H1 (cell line): ENCODE data around the gene DNAJC27. TPM values are rescaled to one million over a fixed set of nuclear protein-coding genes. Genes with fewer than 3 reads are reported as not detected.

ENCODE experiments used
- CTCF ChIA-PET: fragments of 300-600 bp; sonication (Branson Sonifier 250); formaldehyde crosslinking; loops from one replicate; lab custom pipeline; 2021; ENCODE audit not compliant: partially characterized antibody; lab: Charles Lee
- POLR2A ChIA-PET: fragments of 300-600 bp; sonication (Branson Sonifier 250); formaldehyde crosslinking; loops from one replicate; lab custom pipeline; 2021; ENCODE audit warnings: inconsistent platforms; ENCODE audit not compliant: partially characterized antibody; lab: Charles Lee
- DNase-seq, 2 experiments: peaks; one replicate each; pipeline versions ENCODE4 v3.0.0 to v3.0.0-alpha.2; 2010 to 2022; ENCODE audit warnings: low spot score in 2 of 2, low read depth in 1 of 2, mixed read lengths in 1 of 2
- FAIRE-seq: peaks from 2 replicates; lab custom pipeline; 2011; peaks lifted over from hg19 to GRCh38; lab: Jason Lieb, UNC
- H2AFZ ChIP-seq: 2 replicates; pipeline ENCODE4 v1.8.1; 2012; ENCODE audit warnings: low read length, inconsistent platforms
- H2AK5ac ChIP-seq: 2 replicates; pipeline ENCODE4 v1.6.1; 2013; ENCODE audit warnings: low read depth, low read length
- H2BK120ac ChIP-seq: replicated peaks from 2 replicates; pipeline ENCODE3; 2013; ENCODE audit warnings: low read depth, low read length, inconsistent platforms
- H2BK12ac ChIP-seq: 2 replicates; pipeline ENCODE4 v1.6.1; 2013; ENCODE audit warnings: low read depth, low read length
- H2BK15ac ChIP-seq: 2 replicates; pipeline ENCODE4 v1.6.1; 2013; ENCODE audit warnings: low read length
- H2BK20ac ChIP-seq: 2 replicates; pipeline ENCODE4 v1.6.1; 2013; ENCODE audit warnings: low read length
- H2BK5ac ChIP-seq: 2 replicates; pipeline ENCODE4 v1.6.1; 2013; ENCODE audit warnings: low read depth, low read length
- H3K14ac ChIP-seq: 2 replicates; pipeline ENCODE4 v1.6.1; 2013; ENCODE audit warnings: inconsistent platforms; ENCODE audit not compliant: insufficient read length
- H3K18ac ChIP-seq: 2 replicates; pipeline ENCODE4 v1.6.1; 2013; ENCODE audit warnings: low read length; ENCODE audit errors: extremely low read depth
- H3K23ac ChIP-seq: 2 replicates; pipeline ENCODE4 v1.6.1; 2013; ENCODE audit warnings: inconsistent platforms; ENCODE audit not compliant: insufficient read length
- H3K23me2 ChIP-seq: 2 replicates; pipeline ENCODE4 v1.6.1; 2013; ENCODE audit warnings: low read depth, low read length
- H3K27ac ChIP-seq: 2 replicates; pipeline ENCODE4 v1.6.1; 2011; ENCODE audit warnings: low read depth, low read length, inconsistent platforms
- H3K27me3 ChIP-seq, 4 experiments: replicated peaks in 1 of 4; 1 replicate in 1 of 4; 2 replicates in 3 of 4; pipeline versions ENCODE4 v1.6.1 to v1.8.1; 2011 to 2013; ENCODE audit warnings: low read length in 3 of 4, mild to moderate bottlenecking in 3 of 4, inconsistent platforms in 2 of 4, mixed read lengths in 2 of 4, moderate library complexity in 1 of 4; ENCODE audit not compliant: control insufficient read depth in 3 of 4, insufficient read depth in 3 of 4; ENCODE audit errors: extremely low read depth in 1 of 4
- H3K36me3 ChIP-seq, 4 experiments: 2 replicates each; pipeline versions ENCODE4 v1.6.1 to v1.8.1; 2011 to 2013; ENCODE audit warnings: mild to moderate bottlenecking in 4 of 4, low read length in 3 of 4, moderate library complexity in 2 of 4, control low read depth in 1 of 4, inconsistent platforms in 1 of 4; ENCODE audit not compliant: insufficient read depth in 4 of 4, control insufficient read depth in 2 of 4
- H3K4ac ChIP-seq: replicated peaks from 2 replicates; pipeline ENCODE3; 2013; ENCODE audit warnings: low read length, low read depth, mixed read lengths, inconsistent platforms; ENCODE audit not compliant: insufficient read length
- H3K4me1 ChIP-seq, 4 experiments: replicated peaks in 1 of 4; 1 replicate in 1 of 4; 2 replicates in 3 of 4; pipeline versions ENCODE4 v1.6.1 to v1.8.1; 2011 to 2013; ENCODE audit warnings: low read length in 3 of 4, inconsistent platforms in 2 of 4, mixed read lengths in 1 of 4; ENCODE audit not compliant: insufficient read depth in 4 of 4, control insufficient read depth in 3 of 4
- H3K4me2 ChIP-seq, 2 experiments: 2 replicates each; pipeline versions ENCODE4 v1.6.1 to v1.8.1; 2011 to 2013; ENCODE audit warnings: low read depth in 2 of 2, low read length in 2 of 2, control low read depth in 1 of 2, inconsistent platforms in 1 of 2, mild to moderate bottlenecking in 1 of 2; ENCODE audit not compliant: insufficient read depth in 1 of 2
- H3K4me3 ChIP-seq, 4 experiments: fragments of 200-600, 300-600 bp in 1 of 4; sonication (generic), shearing (Covaris generic), sonication (Bioruptor Twin) in 1 of 4; 2 replicates each; pipeline versions ENCODE4 v1.5.1 to v1.8.1; 2011 to 2016; ENCODE audit warnings: low read length in 4 of 4, low read depth in 3 of 4, control low read depth in 2 of 4, inconsistent platforms in 2 of 4, mild to moderate bottlenecking in 2 of 4, mixed read lengths in 1 of 4, moderate library complexity in 1 of 4; ENCODE audit not compliant: insufficient read depth in 2 of 4; ENCODE audit errors: extremely low read depth in 1 of 4
- H3K56ac ChIP-seq: replicated peaks from 2 replicates; pipeline ENCODE3; 2013; ENCODE audit warnings: low read depth, mild to moderate bottlenecking, mixed read lengths, low read length, inconsistent platforms; ENCODE audit not compliant: insufficient read length
- H3K79me1 ChIP-seq: 2 replicates; pipeline ENCODE4 v1.6.1; 2013; ENCODE audit warnings: low read depth, low read length, control low read depth
- H3K79me2 ChIP-seq, 2 experiments: 2 replicates each; pipeline versions ENCODE4 v1.6.1 to v1.8.1; 2012 to 2013; ENCODE audit warnings: low read length in 2 of 2, mild to moderate bottlenecking in 2 of 2, inconsistent platforms in 1 of 2; ENCODE audit not compliant: insufficient read depth in 2 of 2, control insufficient read depth in 1 of 2
- H3K9ac ChIP-seq, 4 experiments: replicated peaks in 1 of 4; 1 replicate in 1 of 4; 2 replicates in 3 of 4; pipeline versions ENCODE4 v1.6.1 to v1.8.1; 2011 to 2013; ENCODE audit warnings: low read depth in 3 of 4, low read length in 3 of 4, control low read depth in 2 of 4, mild to moderate bottlenecking in 2 of 4, moderate library complexity in 2 of 4, inconsistent platforms in 1 of 4; ENCODE audit errors: extremely low read depth in 1 of 4
- H3K9me3 ChIP-seq, 2 experiments: 2 replicates each; pipeline versions ENCODE4 v1.6.1 to v1.8.1; 2012 to 2013; ENCODE audit warnings: mild to moderate bottlenecking in 2 of 2, moderate library complexity in 2 of 2, control low read depth in 1 of 2, inconsistent platforms in 1 of 2, low read depth in 1 of 2, low read length in 1 of 2, mixed read lengths in 1 of 2; ENCODE audit not compliant: insufficient read depth in 2 of 2
- H4K20me1 ChIP-seq, 2 experiments: replicated peaks in 1 of 2; 2 replicates each; pipeline versions ENCODE3 to v1.8.1; 2011 to 2013; ENCODE audit warnings: inconsistent platforms in 2 of 2, low read length in 2 of 2, mild to moderate bottlenecking in 1 of 2; ENCODE audit not compliant: insufficient read depth in 2 of 2, control insufficient read depth in 1 of 2
- H4K5ac ChIP-seq: 2 replicates; pipeline ENCODE4 v1.6.1; 2013; ENCODE audit warnings: low read length, low read depth, mixed read lengths, inconsistent platforms; ENCODE audit not compliant: insufficient read length
- H4K8ac ChIP-seq: 2 replicates; pipeline ENCODE4 v1.8.0; 2013; ENCODE audit warnings: mild to moderate bottlenecking, moderate library complexity, low read length, inconsistent platforms; ENCODE audit not compliant: insufficient read depth; ENCODE audit errors: extremely low read depth
- H4K91ac ChIP-seq: replicated peaks from 2 replicates; pipeline ENCODE3; 2013; ENCODE audit warnings: low read length, mixed read lengths, inconsistent platforms; ENCODE audit not compliant: insufficient read length
- WGBS, 2 experiments: shearing (Covaris generic) in 1 of 2; methylation state at CpG; one replicate each; pipeline versions ENCODE4 v1.1.6 to v1.1.7; 2013 to 2015; ENCODE audit warnings: low lambda C conversion rate in 2 of 2, mixed read lengths in 2 of 2, inconsistent platforms in 1 of 2, low coverage in 1 of 2, missing lambda C conversion rate in 1 of 2; ENCODE audit not compliant: insufficient replicate concordance in 2 of 2, insufficient coverage in 1 of 2, insufficient read length in 1 of 2; ENCODE audit errors: extremely low coverage in 1 of 2, missing lambda C conversion rate in 1 of 2; 5-methylcytosine and 5-hydroxymethylcytosine counted together
- polyA plus RNA-seq, 7 experiments: library from polyadenylated mRNA; depleted of rRNA in 3 of 7; stranded (reverse) in 5 of 7; unstranded in 2 of 7; fragments of >200 nt in 5 of 7; fragments of 200-250 nt in 2 of 7; gene quantifications; 1 replicate in 5 of 7; 2 replicates in 1 of 7; 4 replicates in 1 of 7; pipeline versions ENCODE4 v1.2.1 to v1.2.3, GENCODE V29; 2011 to 2013; ENCODE audit warnings: missing spikeins in 2 of 7, mixed read lengths in 2 of 7
- total RNA-seq: library from RNA; stranded (reverse); fragmentation: NEBNext Ultra II Directional; extraction: Animal tissue kit (Norgen Biotek cat#: 25700); gene quantifications from 2 replicates; pipeline ENCODE4 v1.2.1, GENCODE V29; 2021
- TF ChIP-seq, protein P1 (sequence below): IDR thresholded peaks from 2 replicates; pipeline ENCODE4 v1.6.1; 2012; ENCODE audit warnings: low read length, inconsistent platforms

DNAJC27 gene
- total and polyA plus RNA-seq, 2 of the 8 experiments (the other 6 are each of a cell fraction or from before 2014, with no cell fraction given), result 1.4 to 4.5 TPM

DNA sequence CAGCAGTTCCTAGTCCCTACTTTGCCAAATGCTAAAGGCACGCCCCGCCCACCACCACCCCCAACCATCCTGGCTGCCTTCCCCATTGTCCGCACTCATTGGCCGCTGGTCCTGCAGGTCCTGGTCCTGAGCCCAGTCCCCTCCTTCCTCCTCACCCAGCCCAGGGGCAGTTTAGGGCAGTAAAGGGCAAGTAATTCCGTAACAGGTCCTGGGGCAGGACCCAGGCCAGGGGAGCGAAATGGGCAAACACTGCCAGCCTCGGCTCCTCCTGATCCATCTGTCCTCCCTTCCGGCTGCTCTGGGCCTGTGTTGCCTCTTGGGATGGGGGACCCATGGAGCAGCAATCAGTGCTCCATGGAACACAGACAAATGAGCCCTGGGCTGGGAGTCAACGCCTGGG is 57.8 kb downstream of the DNAJC27 start:
- no peak overlapping the region for H2BK12ac ChIP-seq
- 82% methylated on average over 6 of the region's 9 CpGs; no CpG with 5 or more reads in 1 of the 2 experiments for WGBS, 2 experiments
- H3K4me3 ChIP-seq, result no peak overlapping the region
- peaks cover 0 to 3% of the 10 kb centered on the region in 2 experiments; a peak in 1 of 4 replicates for H3K9me3 ChIP-seq
- H4K5ac ChIP-seq, result no peak overlapping the region
- no peaks in the 10 kb centered on the region for H3K23me2 ChIP-seq
- no peak overlapping the region for H2AFZ ChIP-seq
- no peak overlapping the region for H3K18ac ChIP-seq
- no peak overlapping the region for H3K4ac ChIP-seq
- H2BK5ac ChIP-seq, result no peak overlapping the region
- DNase-seq (no peak), FAIRE-seq (no peak)
- peaks cover 2 to 21% of the 10 kb centered on the region in 2 experiments for H4K20me1 ChIP-seq
- ChIA-PET POLR2A (no interaction called here), CTCF (interaction anchor here (0.6 to 1.3 kb wide), 2 partner anchors 216 to 798 kb away, joined by 3 read pairs; no protein-coding TSS in a partner anchor)
- H4K91ac ChIP-seq, result no peak overlapping the region
- no peak overlapping the region for H3K4me2 ChIP-seq
- H3K4me1 ChIP-seq, result peaks cover 0 to 10% (median 0%) of the 10 kb centered on the region in 4 experiments; a peak in 4 of 7 replicates
- no peak overlapping the region for H2BK20ac ChIP-seq
- no peak overlapping the region for H3K14ac ChIP-seq
- H3K79me1 ChIP-seq, result peaks cover 15% of the 10 kb centered on the region
- H3K27ac ChIP-seq, result no peak overlapping the region
- no peak overlapping the region for H2BK15ac ChIP-seq
- H3K36me3 ChIP-seq, result peaks cover 0 to 3% (median 1%) of the 10 kb centered on the region in 4 experiments; a peak in 2 of 8 replicates
- H3K56ac ChIP-seq, result no peak overlapping the region
- no peak overlapping the region for H2BK120ac ChIP-seq
- no peak overlapping the region for H2AK5ac ChIP-seq
- H4K8ac ChIP-seq, result no peak overlapping the region
- no peak overlapping the region for H3K9ac ChIP-seq
- H3K79me2 ChIP-seq, result peaks cover 0 to 9% of the 10 kb centered on the region in 2 experiments; a peak in 2 of 4 replicates
- H3K27me3 ChIP-seq, result no peaks in the 10 kb centered on the region; a peak in 1 of 7 replicates
- no peak overlapping the region for H3K23ac ChIP-seq
- TF ChIP-seq, protein P1, sequence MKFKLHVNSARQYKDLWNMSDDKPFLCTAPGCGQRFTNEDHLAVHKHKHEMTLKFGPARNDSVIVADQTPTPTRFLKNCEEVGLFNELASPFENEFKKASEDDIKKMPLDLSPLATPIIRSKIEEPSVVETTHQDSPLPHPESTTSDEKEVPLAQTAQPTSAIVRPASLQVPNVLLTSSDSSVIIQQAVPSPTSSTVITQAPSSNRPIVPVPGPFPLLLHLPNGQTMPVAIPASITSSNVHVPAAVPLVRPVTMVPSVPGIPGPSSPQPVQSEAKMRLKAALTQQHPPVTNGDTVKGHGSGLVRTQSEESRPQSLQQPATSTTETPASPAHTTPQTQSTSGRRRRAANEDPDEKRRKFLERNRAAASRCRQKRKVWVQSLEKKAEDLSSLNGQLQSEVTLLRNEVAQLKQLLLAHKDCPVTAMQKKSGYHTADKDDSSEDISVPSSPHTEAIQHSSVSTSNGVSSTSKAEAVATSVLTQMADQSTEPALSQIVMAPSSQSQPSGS, result no peak
